Aorta (tissue), 5 donors: ENCODE results near the gene FAM222A. TPM values are rescaled to one million over a fixed set of nuclear protein-coding genes. Genes with fewer than 3 reads are reported as not detected.

ENCODE experiments used
- ATAC-seq: fragments of 200-7000 bp; cut with Tn5 transposase; one replicate; pipeline ENCODE4 v1.9.1; 2022; ENCODE audit warnings: moderate library complexity; ENCODE audit not compliant: low FRiP score
- DNase-seq, 2 donors: peaks; one replicate each; pipeline ENCODE4 v3.0.0-alpha.2; 2020
- H3K27ac ChIP-seq, 2 donors: one replicate each; pipeline ENCODE4 v1.5.1; 2013; ENCODE audit warnings: low read length in 2 of 2, mild to moderate bottlenecking in 2 of 2, moderate library complexity in 2 of 2, control low read depth in 1 of 2, inconsistent platforms in 1 of 2, low read depth in 1 of 2
- H3K27me3 ChIP-seq, 2 donors: one replicate each; pipeline ENCODE4 v1.6.1; 2013; ENCODE audit warnings: control low read depth in 1 of 2, low read length in 1 of 2, mild to moderate bottlenecking in 1 of 2, moderate library complexity in 1 of 2; ENCODE audit not compliant: insufficient read depth in 2 of 2, control insufficient read depth in 1 of 2
- H3K36me3 ChIP-seq, 2 donors: one replicate each; pipeline ENCODE4 v1.6.1; 2013; ENCODE audit warnings: control low read depth in 1 of 2, low read length in 1 of 2, mild to moderate bottlenecking in 1 of 2; ENCODE audit not compliant: insufficient read depth in 2 of 2, control insufficient read depth in 1 of 2
- H3K4me1 ChIP-seq, 2 donors: one replicate each; pipeline ENCODE4 v1.6.1; 2013; ENCODE audit warnings: low read length in 2 of 2, control low read depth in 1 of 2, mild to moderate bottlenecking in 1 of 2, moderate library complexity in 1 of 2; ENCODE audit not compliant: insufficient read depth in 2 of 2, control insufficient read depth in 1 of 2
- H3K4me3 ChIP-seq, 2 donors: one replicate each; pipeline ENCODE4 v1.5.1; 2013; ENCODE audit warnings: low read length in 2 of 2, control low read depth in 1 of 2, mild to moderate bottlenecking in 1 of 2
- H3K9me3 ChIP-seq: one replicate; pipeline ENCODE4 v1.6.1; 2013; ENCODE audit warnings: mild to moderate bottlenecking, low read length; ENCODE audit not compliant: control insufficient read depth
- WGBS, 2 donors: extraction: QIAGEN DNeasy Blood & Tissue Kit; methylation state at CpG; one replicate each; pipeline ENCODE4 v1.1.7; 2013; 5-methylcytosine and 5-hydroxymethylcytosine counted together
- intact Hi-C, 2 donors: fragments of 100-400 bp; cut with DNase I; formaldehyde crosslinking; loops; one replicate each; pipeline versions ENCODE4 v1.14.2 to v1.15.0; 2022
- polyA plus RNA-seq, 2 donors: library from polyadenylated mRNA; stranded (reverse); fragments of 200-250 nt; gene quantifications; one replicate each; pipeline ENCODE4 v1.2.3, GENCODE V29; 2013
- total RNA-seq, 2 donors: library from RNA; stranded (reverse); fragmentation: NEBNext Ultra II Directional; extraction: Animal tissue kit (Norgen Biotek cat#: 25700); gene quantifications; one replicate each; pipeline ENCODE4 v1.2.1, GENCODE V29; 2021
- donor health status: healthy with polysubstance abuse.
- donor health status: Bipolar disorder and iron deficiency.
- donor health status: DM: no; HTN: no; CAD: no.
- donor health status: DM: no; HTN: no; CAD: no.
- donor health status: DM: yes; HTN: yes; CAD: no.

FAM222A gene
- total and polyA plus RNA-seq, 4 donors = 0.25 to 0.52 (median 0.38) TPM

DNA sequence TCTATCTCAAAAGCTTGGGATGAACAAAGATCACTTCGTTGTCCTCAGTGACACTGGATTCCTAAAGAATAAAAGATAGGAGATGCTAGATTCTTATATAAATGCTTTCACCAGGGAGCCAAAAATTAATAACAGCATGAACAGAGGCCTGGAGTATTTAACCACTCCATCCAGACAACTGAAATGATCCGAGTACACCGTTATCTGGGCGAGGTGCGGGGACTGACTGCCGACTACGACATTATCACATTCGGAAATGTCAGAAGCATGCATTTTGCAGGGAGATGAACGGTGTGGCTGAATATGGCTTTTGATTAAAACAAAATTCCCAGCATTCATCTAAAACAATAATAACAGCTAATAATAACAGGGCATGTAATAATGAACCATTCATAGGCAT, 63.0 kb downstream of the FAM222A start:
- Histone ChIP-seq H3K9me3 (no peaks in the 10 kb centered on the region), H3K27me3 (no peaks in the 10 kb centered on the region), H3K27ac (no peak overlapping the region), H3K36me3 (no peaks in the 10 kb centered on the region), H3K4me3 (no peak overlapping the region), H3K4me1 (no peaks in the 10 kb centered on the region)
- ATAC-seq (no peak), DNase-seq (no peak)
- WGBS, 2 donors = 77% methylated on average over 9 of the region's 9 CpGs
- intact Hi-C loops = loop anchor here (1.0 to 10.0 kb wide), 4 partner anchors 179 to 352 kb away; no protein-coding TSS in a partner anchor

DNA sequence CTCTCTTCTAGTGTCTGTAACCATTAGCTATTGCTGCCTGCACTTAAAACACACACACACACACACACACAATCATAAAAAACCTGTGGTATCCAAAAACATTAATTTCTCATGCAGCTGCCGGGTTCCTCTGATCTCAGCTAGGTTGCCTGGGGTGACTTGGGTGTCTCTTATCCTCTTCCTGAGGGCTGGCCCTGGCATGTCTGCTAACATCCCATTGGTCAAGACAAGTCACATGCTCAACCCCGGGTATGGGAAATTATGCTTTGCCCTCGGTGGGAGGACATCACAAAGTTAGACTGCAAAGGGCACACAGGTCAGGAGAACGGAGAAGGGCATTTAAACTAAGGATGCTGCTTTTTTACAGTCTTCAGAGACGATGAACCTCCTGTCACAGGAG, 63.9 kb downstream of the FAM222A start:
- Histone ChIP-seq H3K9me3 (no peaks in the 10 kb centered on the region), H3K4me3 (no peak overlapping the region), H3K27ac (no peak overlapping the region), H3K36me3 (no peaks in the 10 kb centered on the region), H3K27me3 (no peaks in the 10 kb centered on the region), H3K4me1 (no peaks in the 10 kb centered on the region)
- no peak for ATAC-seq
- WGBS, 2 donors = 38 to 39% methylated on average over 5 of the region's 5 CpGs
- intact Hi-C loops = loop anchor here (5.0 to 10.0 kb wide), 3 partner anchors 253 to 353 kb away; no protein-coding TSS in a partner anchor
- no peak for DNase-seq

DNA sequence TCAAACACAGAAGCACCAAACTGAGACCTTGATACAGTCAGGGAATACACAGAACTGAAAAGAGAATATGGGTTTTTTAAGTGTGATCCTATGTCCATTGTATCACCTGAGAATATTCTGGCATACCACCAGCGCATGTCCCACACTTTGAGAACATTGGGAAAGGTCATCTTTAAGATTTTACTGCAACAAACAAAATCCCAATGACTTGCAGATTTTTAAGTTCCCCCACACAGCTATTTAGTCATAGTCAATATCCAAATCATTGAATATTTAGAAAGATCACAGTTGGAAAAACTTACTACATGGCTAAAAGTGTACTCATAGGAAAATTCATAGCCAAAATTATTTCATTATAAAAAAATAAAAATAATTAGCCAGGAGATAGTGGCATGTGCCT, 65.1 kb downstream of the FAM222A start:
- Histone ChIP-seq H3K9me3 (no peaks in the 10 kb centered on the region), H3K36me3 (no peaks in the 10 kb centered on the region), H3K27ac (no peak overlapping the region), H3K4me3 (no peak overlapping the region), H3K27me3 (no peaks in the 10 kb centered on the region), H3K4me1 (no peaks in the 10 kb centered on the region)
- intact Hi-C loops = loop anchor here (5.0 to 10.0 kb wide), 3 partner anchors 254 to 354 kb away; no protein-coding TSS in a partner anchor
- ATAC-seq = no peak
- 41 to 100% methylated on average over 1 of the region's 1 CpG for WGBS, 2 donors
- DNase-seq = no peak

DNA sequence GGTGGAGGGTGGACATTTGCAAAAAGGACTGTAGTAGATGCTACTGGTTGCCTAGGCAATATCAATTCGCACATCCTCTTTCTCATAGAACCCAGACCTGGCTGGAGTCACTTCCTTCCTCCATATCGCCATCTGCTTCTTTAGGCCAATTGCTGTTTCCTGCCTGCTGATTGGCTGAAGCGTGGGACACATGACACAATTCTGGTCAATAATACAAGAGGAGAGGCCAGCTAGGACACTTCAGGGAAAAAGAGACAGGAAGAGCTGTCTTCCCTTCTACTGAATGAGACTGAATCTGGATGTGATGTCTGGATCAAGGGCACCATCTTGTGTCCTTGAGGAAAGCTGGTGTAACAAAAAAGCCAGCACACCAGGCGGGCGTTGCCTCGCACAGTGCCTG, 65.8 kb downstream of the FAM222A start:
- no peaks in the 10 kb centered on the region for H3K4me1 ChIP-seq
- H3K27me3 ChIP-seq = no peaks in the 10 kb centered on the region
- H3K27ac ChIP-seq = no peak overlapping the region
- DNase-seq = no peak
- intact Hi-C loops = loop anchor here (5.0 to 10.0 kb wide), 3 partner anchors 255 to 355 kb away; no protein-coding TSS in a partner anchor
- no peak overlapping the region for H3K4me3 ChIP-seq
- no peak for ATAC-seq
- 93 to 94% methylated on average over 6 of the region's 6 CpGs for WGBS, 2 donors
- H3K36me3 ChIP-seq = no peaks in the 10 kb centered on the region
- no peaks in the 10 kb centered on the region for H3K9me3 ChIP-seq

DNA sequence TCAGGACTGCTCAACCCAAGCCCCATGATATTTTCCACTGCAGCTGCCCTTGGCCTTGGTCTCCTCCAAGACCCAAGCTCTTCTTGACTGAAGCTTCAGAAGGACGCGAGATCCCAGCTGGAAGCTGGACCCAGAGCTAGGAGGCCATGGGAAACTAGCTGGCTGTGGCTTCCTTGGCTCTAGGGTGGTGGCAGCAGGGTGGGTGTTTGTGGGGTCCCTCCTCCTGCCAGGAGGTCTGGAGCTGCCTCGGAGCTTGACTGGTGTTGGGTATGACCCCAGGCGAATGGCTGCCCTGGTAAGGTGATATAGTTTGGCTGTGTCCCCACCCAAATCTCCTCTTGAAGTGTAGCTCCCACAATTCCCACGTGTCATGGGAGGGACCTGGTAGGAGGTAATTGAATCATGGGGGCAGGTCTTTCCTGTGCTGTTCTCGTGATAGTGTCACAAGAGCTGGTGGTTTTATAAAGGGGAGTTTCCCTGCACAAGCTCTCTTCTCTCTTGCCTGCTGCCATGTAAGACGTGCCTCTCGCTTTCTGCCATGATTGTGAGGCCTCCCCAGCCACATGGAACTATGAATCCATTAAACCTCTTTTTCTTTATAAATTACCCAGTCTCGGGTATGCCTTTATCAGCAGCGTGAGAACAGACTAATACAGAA, 68.2 kb downstream of the FAM222A start:
- WGBS, 2 donors = 73 to 83% methylated on average over 10 of the region's 10 CpGs
- Histone ChIP-seq H3K27ac (no peak overlapping the region), H3K36me3 (no peaks in the 10 kb centered on the region), H3K27me3 (no peaks in the 10 kb centered on the region), H3K4me3 (no peak overlapping the region), H3K4me1 (no peaks in the 10 kb centered on the region), H3K9me3 (no peaks in the 10 kb centered on the region)
- no peak for DNase-seq
- intact Hi-C loops = no loop called here
- ATAC-seq = no peak

DNA sequence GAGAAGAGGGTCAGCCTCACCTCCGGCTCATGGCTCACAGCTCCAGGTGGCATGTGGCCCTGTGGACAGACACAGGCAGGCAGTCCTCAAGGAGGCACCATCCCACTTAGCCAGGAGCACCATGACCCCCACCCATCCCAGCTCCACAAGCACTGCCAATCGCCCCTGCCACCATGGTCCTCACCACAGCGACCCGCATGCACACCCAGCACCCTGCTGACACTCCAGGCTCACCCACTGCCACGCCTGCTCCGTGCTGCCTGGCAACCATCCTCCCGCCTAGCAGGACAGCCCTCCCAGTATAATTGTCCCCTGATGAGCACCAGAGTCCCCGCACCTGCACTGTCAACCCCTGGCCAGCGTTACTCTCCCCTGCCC, 68.7 kb downstream of the FAM222A start:
- DNase-seq = no peak
- no peak for ATAC-seq
- Histone ChIP-seq H3K27me3 (no peaks in the 10 kb centered on the region), H3K27ac (no peak overlapping the region), H3K4me1 (no peaks in the 10 kb centered on the region), H3K4me3 (no peak overlapping the region), H3K9me3 (no peaks in the 10 kb centered on the region), H3K36me3 (no peaks in the 10 kb centered on the region)
- intact Hi-C loops = no loop called here
- WGBS, 2 donors = 85 to 91% methylated on average over 8 to 9 of the region's 9 CpGs

DNA sequence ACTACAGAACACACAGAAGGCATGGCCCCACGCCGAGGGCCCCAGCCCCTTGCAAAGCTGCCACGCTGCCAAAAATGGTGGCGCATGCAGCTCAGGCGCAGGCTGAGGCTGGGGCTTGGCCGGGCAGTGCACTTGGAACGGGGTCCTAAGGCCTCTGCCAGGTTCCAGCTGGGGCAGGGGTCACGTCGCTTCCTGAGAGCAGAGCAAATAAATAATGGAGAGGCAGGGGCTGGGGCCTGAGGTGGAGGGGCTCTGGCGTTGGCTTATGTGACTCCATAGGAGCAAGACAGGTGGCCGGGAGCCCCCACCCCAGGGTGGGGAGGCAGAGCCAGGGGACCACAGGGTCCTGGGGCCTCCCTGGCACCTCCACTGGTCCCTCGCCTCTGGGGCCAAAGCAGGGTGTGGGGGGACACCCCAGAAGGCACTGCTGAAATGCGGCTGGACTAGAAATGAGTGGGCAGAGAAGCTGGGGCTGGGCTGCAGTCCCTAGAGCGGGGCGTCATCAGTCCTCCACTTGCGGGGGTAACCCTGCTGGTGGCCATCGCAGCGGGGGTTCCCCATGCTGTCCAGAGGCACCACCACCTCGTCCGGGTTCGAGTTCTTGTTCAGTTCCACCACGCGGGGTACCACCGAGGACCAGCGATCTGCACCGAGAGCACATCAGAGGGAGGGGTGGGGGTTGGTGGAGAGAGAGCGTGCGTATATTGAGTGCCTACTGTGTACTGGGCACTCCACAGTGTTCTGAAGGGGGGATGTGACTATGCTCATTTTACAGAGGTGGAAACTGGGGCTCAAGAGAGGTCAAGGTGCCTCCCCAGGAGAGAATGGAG, 69.7 kb downstream of the FAM222A start:
- no peaks in the 10 kb centered on the region for H3K4me1 ChIP-seq
- ATAC-seq (no peak), DNase-seq (no peak)
- intact Hi-C loops = no loop called here
- H3K4me3 ChIP-seq = no peak overlapping the region
- 70 to 76% methylated on average over 28 of the region's 28 CpGs for WGBS, 2 donors
- H3K27me3 ChIP-seq = no peaks in the 10 kb centered on the region
- no peaks in the 10 kb centered on the region for H3K36me3 ChIP-seq
- no peak overlapping the region for H3K27ac ChIP-seq
- no peaks in the 10 kb centered on the region for H3K9me3 ChIP-seq

DNA sequence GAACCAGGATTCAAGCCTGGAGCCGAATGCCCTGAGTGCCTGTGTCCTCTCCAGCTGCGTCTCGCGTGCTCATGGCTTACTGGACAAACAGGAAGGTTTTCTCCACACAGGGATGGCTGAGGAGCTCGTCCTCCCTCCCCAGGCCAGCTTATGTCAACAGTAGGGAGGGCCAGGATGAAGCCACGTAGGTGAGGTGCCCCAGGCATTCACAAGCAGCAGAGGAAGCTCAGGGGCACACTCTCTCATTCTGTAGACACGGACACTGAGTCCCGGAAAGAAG, 70.3 kb downstream of the FAM222A start:
- Histone ChIP-seq H3K27ac (no peak overlapping the region), H3K4me3 (no peak overlapping the region), H3K4me1 (no peaks in the 10 kb centered on the region), H3K36me3 (no peaks in the 10 kb centered on the region), H3K9me3 (no peaks in the 10 kb centered on the region), H3K27me3 (no peaks in the 10 kb centered on the region)
- DNase-seq = no peak
- no peak for ATAC-seq
- whole genome bisulfite sequencing, 2 donors = 66 to 74% methylated on average over 8 of the region's 8 CpGs
- intact Hi-C loops = no loop called here

DNA sequence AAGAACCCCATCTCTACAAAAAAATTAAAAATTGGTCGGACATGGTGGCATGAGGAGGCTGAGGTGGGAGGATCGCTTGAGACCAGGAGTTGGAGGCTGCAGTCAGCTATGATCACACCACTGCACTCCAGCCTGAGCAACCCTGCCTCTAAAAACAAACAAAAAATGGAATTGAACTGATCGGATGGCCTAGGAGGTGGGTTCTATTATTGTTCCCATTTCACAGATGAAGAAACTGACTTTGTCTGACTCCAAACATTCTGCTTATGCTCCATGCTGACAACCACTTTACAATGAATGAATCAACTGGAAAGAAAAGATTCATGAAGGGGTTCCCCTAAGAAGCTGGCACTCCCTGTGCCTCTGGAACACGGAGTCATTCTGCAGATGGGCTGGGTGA, 72.2 kb downstream of the FAM222A start:
- WGBS, 2 donors = 84 to 89% methylated on average over 4 of the region's 4 CpGs
- H3K27me3 ChIP-seq = no peaks in the 10 kb centered on the region
- ATAC-seq (no peak), DNase-seq (no peak)
- no peak overlapping the region for H3K4me3 ChIP-seq
- H3K36me3 ChIP-seq = no peaks in the 10 kb centered on the region
- no peaks in the 10 kb centered on the region for H3K9me3 ChIP-seq
- intact Hi-C loops = no loop called here
- no peak overlapping the region for H3K27ac ChIP-seq
- H3K4me1 ChIP-seq = no peaks in the 10 kb centered on the region
